Endothelial cell of umbilical vein (primary cell): ENCODE results near the gene TMEM87B. TPM values are rescaled to one million over a fixed set of nuclear protein-coding genes. Genes with fewer than 3 reads are reported as not detected.

Experiments
- BruUV-seq: library from RNA; stranded (reverse); fragments of 400-500 nt; replicated peaks from 2 replicates; lab custom pipeline; 2021; lab: Mats Ljungman, UMichigan
- CTCF ChIA-PET: fragments of 300-600, 350-600 bp; sonication (Branson Sonifier 250); formaldehyde crosslinking; loops from one replicate; lab custom pipeline; 2021; ENCODE audit warnings: antibody characterized with exemption, inconsistent platforms; lab: Charles Lee
- POLR2A ChIA-PET: fragments of 300-600, 350-600 bp; sonication (Branson Sonifier 250); formaldehyde crosslinking; loops from one replicate; lab custom pipeline; 2021; ENCODE audit warnings: antibody characterized with exemption, inconsistent platforms; lab: Charles Lee
- DNase-seq: peaks from one replicate; pipeline ENCODE4 v3.0.0-alpha.2; 2011; ENCODE audit warnings: low read depth, low spot score
- FAIRE-seq: peaks from 2 replicates; lab custom pipeline; 2011; peaks lifted over from hg19 to GRCh38; lab: Jason Lieb, UNC
- H2AFZ ChIP-seq: 2 replicates; pipeline ENCODE4 v1.6.0; 2012; ENCODE audit warnings: low read depth, low read length, control low read depth, inconsistent platforms
- H3K27ac ChIP-seq: 2 replicates; pipeline ENCODE4 v1.5.1; 2011; ENCODE audit warnings: low read depth, mild to moderate bottlenecking, control low read depth, low read length, moderate library complexity; ENCODE audit not compliant: insufficient read depth
- H3K27me3 ChIP-seq, 2 experiments: 2 replicates each; pipeline versions ENCODE4 v1.6.0 to v1.6.1; 2011; ENCODE audit warnings: low read length in 2 of 2, mixed read lengths in 1 of 2; ENCODE audit not compliant: control insufficient read depth in 2 of 2, insufficient read depth in 2 of 2
- H3K36me3 ChIP-seq, 2 experiments: 2 replicates in 1 of 2; 3 replicates in 1 of 2; pipeline ENCODE4 v1.5.1; 2011; ENCODE audit warnings: low read length in 2 of 2, mild to moderate bottlenecking in 1 of 2, moderate library complexity in 1 of 2; ENCODE audit not compliant: control insufficient read depth in 2 of 2, insufficient read depth in 2 of 2; ENCODE audit errors: extremely low read depth in 1 of 2
- H3K4me1 ChIP-seq: 3 replicates; pipeline ENCODE4 v1.5.1; 2011; ENCODE audit warnings: mild to moderate bottlenecking, low read length; ENCODE audit not compliant: control insufficient read depth, insufficient read depth; ENCODE audit errors: extremely low read depth
- H3K4me2 ChIP-seq: 2 replicates; pipeline ENCODE4 v1.6.1; 2011; ENCODE audit warnings: low read length, control low read depth, mixed read lengths; ENCODE audit not compliant: insufficient read depth
- H3K4me3 ChIP-seq, 3 experiments: fragments of 200-600 bp in 1 of 3; sonication (generic), shearing (Covaris generic) in 1 of 3; replicated peaks in 1 of 3; 2 replicates each; pipeline ENCODE4 v1.5.1; 2011 to 2016; ENCODE audit warnings: control low read depth in 3 of 3, low read length in 3 of 3, mild to moderate bottlenecking in 2 of 3, inconsistent platforms in 1 of 3, low read depth in 1 of 3, moderate library complexity in 1 of 3; ENCODE audit not compliant: insufficient read depth in 1 of 3
- H3K79me2 ChIP-seq: 2 replicates; pipeline ENCODE4 v1.6.0; 2012; ENCODE audit warnings: low read length, inconsistent platforms; ENCODE audit not compliant: control insufficient read depth, insufficient read depth
- H3K9ac ChIP-seq: replicated peaks from 2 replicates; pipeline ENCODE3; 2011; ENCODE audit warnings: low read length, control low read depth; ENCODE audit not compliant: insufficient read depth; ENCODE audit errors: extremely low read depth
- H3K9me1 ChIP-seq: replicated peaks from 3 replicates; pipeline ENCODE4 v1.6.0; 2011; ENCODE audit warnings: mild to moderate bottlenecking, low read length; ENCODE audit not compliant: control insufficient read depth, insufficient read depth; ENCODE audit errors: extremely low read depth
- H3K9me3 ChIP-seq: replicated peaks from 2 replicates; pipeline ENCODE4 v1.5.1; 2012; ENCODE audit warnings: low read length, inconsistent platforms; ENCODE audit not compliant: control insufficient read depth, insufficient read depth
- H4K20me1 ChIP-seq: replicated peaks from 2 replicates; pipeline ENCODE3; 2011; ENCODE audit warnings: mild to moderate bottlenecking, low read length; ENCODE audit not compliant: control insufficient read depth, insufficient read depth; ENCODE audit errors: extremely low read depth
- EZH2 ChIP-seq: IDR thresholded peaks from 2 replicates; pipeline ENCODE4 v1.6.1; 2012; ENCODE audit warnings: borderline replicate concordance, low read depth, mild to moderate bottlenecking, moderate library complexity, low read length, inconsistent platforms; ENCODE audit not compliant: severe bottlenecking
- FOS ChIP-seq: IDR thresholded peaks from 2 replicates; pipeline ENCODE4 v1.6.1; 2011; ENCODE audit warnings: mild to moderate bottlenecking, low read length, moderate library complexity, borderline replicate concordance; ENCODE audit not compliant: insufficient read depth
- GATA2 ChIP-seq: IDR thresholded peaks from 2 replicates; pipeline ENCODE4 v1.7.0; 2011; ENCODE audit warnings: low read depth, mild to moderate bottlenecking, moderate library complexity, mixed read lengths, low read length; ENCODE audit not compliant: insufficient read length, insufficient read depth
- JUN ChIP-seq: IDR thresholded peaks from 2 replicates; pipeline ENCODE4 v1.6.1; 2011; ENCODE audit warnings: borderline replicate concordance, low read depth; ENCODE audit not compliant: insufficient read length, insufficient read depth
- POLR2AphosphoS5 ChIP-seq: IDR thresholded peaks from 2 replicates; pipeline ENCODE4 v1.6.1; 2012; ENCODE audit warnings: low read depth, mild to moderate bottlenecking, control low read depth, low read length, moderate library complexity; ENCODE audit not compliant: insufficient read depth
- dilution Hi-C: fragments of 300-500 bp; cut with MboI; formaldehyde crosslinking; loops from one replicate; pipeline ENCODE4 v1.15.0; 2019; ENCODE audit warnings: low sequenced_read_pairs; ENCODE audit not compliant: extremely low pct_ligation_motif_present
- intact Hi-C: fragments of 100-400 bp; cut with micrococcal nuclease; formaldehyde crosslinking; loops from one replicate; pipeline ENCODE4 v1.10.0; 2022
- polyA plus RNA-seq, 4 experiments: library from polyadenylated mRNA; depleted of rRNA in 3 of 4; stranded (reverse) in 3 of 4; unstranded in 1 of 4; fragments of >200 nt; gene quantifications; 2 replicates each; pipeline versions ENCODE4 v1.2.1 to v1.2.3, GENCODE V29; 2011 to 2012; ENCODE audit warnings: missing spikeins in 1 of 4
- total RNA-seq: library from RNA; stranded (reverse); gene quantifications from 2 replicates; pipeline ENCODE4 v1.2.3, GENCODE V29; 2021

The TMEM87B gene
- total and polyA plus RNA-seq, 2 donors (not counting 3 experiments of a cell fraction or from before 2014, with no cell fraction given) = 17.6 to 21.5 TPM

DNA sequence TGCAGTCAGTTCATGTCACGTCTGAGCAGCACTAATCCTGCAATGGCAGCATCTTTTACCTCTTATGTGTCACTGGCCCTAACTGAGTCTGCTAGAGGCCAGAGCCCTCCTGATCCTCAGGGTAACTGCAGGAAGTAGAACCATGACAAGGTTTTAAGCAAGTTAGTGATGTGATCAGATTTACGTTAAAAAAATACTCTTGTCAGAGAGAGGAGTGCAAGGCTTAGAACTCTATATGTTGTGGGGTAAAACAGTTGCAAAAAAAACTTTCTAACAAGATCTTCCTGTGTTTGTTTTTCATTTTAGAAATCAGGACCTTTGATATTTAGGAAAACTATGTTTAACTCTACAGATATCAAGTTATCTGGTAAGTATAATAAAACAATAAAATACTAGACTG, 4.6 kb downstream of the TMEM87B start:
- no peak for FAIRE-seq
- CTCF ChIA-PET = no interaction called here

DNA sequence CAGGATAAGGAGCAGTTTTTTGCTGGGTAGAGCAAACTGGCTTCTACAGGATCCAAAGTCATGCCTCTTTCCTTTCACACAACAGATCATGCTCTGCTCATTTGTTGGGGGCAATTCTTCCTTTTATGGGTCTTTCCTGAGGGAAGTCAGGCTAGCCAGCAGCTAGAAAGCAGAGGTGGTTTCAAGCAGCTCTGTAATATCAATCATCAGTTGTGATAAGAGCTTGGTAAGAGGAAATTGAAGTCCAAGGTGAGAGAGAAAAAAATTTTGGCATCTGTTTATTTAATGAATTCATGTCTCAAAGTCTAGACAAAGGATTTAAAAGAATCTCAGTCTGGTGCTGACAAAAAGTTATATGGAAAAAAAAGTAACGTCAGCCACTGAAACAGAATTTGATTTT, 6.2 kb downstream of the TMEM87B start:
- Histone ChIP-seq H4K20me1 (no peaks in the 10 kb centered on the region), H3K9ac (peak overlapping the region; percentile 13), H2AFZ (no peak overlapping the region), H3K9me1 (no peaks in the 10 kb centered on the region), H3K27ac (peak overlapping the region; percentile 74), H3K36me3 (peaks cover 4 to 7% of the 10 kb centered on the region in 2 experiments), H3K4me1 (peaks cover 53% of the 10 kb centered on the region), H3K9me3 (no peaks in the 10 kb centered on the region), H3K4me3 (no peak overlapping the region), H3K79me2 (peaks cover 34% of the 10 kb centered on the region), H3K4me2 (peak overlapping the region; percentile 13), H3K27me3 (no peaks in the 10 kb centered on the region)
- BruUV-seq = no TSS peak
- POLR2A ChIA-PET = interaction anchor here (0.9 kb wide), 1 partner anchor 14 kb away, joined by 3 read pairs; no protein-coding TSS in a partner anchor
- FAIRE-seq = peak; percentile 37
- TF ChIP-seq EZH2 (no peak), GATA2 (peak; percentile 21), JUN (no peak), POLR2AphosphoS5 (no peak)
- DNase-seq = peak; percentile 77
- CTCF ChIA-PET = interaction anchor here (2.0 kb wide), 1 partner anchor 15 kb away, joined by 7 read pairs; no protein-coding TSS in a partner anchor
- dilution Hi-C loops = no loop called here
- intact Hi-C loops = no loop called here

More for the DNA sequence above, 4.6 kb downstream of the TMEM87B start:
- intact Hi-C loops (loop anchor here (5.0 kb wide), 4 partner anchors 48 to 523 kb away; partner anchors contain the start of genes CHCHD5, ZC3H6 and ZC3H8), dilution Hi-C loops (no loop called here)
- H3K36me3 ChIP-seq = peaks cover 4 to 6% of the 10 kb centered on the region in 2 experiments
- DNase-seq = no peak
- no peaks in the 10 kb centered on the region for H3K9me1 ChIP-seq
- H3K9ac ChIP-seq = no peak overlapping the region
- no peaks in the 10 kb centered on the region for H3K27me3 ChIP-seq
- peaks cover 34% of the 10 kb centered on the region for H3K79me2 ChIP-seq
- no peak for TF ChIP-seq EZH2
- no peak for TF ChIP-seq FOS
- H3K4me2 ChIP-seq = no peak overlapping the region
- H3K27ac ChIP-seq = no peak overlapping the region
- no peaks in the 10 kb centered on the region for H4K20me1 ChIP-seq
- no peak overlapping the region for H3K4me3 ChIP-seq
- BruUV-seq = no TSS peak
- POLR2A ChIA-PET = no interaction called here
- no peaks in the 10 kb centered on the region for H3K9me3 ChIP-seq
- H2AFZ ChIP-seq = no peak overlapping the region
- H3K4me1 ChIP-seq = peaks cover 39% of the 10 kb centered on the region
